Measurements from ENCODE around the gene CACNA1H. TPM values are rescaled to one million over a fixed set of nuclear protein-coding genes. Genes with fewer than 3 reads are reported as not detected.

The CACNA1H gene
- total RNA-seq, 1 donor from 2014 or later: 0.02 TPM

- H3K4me3 Mint-ChIP-seq: no peak overlapping the region
- H3K36me3 Mint-ChIP-seq (ENCODE audit: low read depth): no peaks in the 10 kb centered on the region
- intact Hi-C loops (cut with micrococcal nuclease): no loop called here
- no peaks in the 10 kb centered on the region for H3K9me3 Mint-ChIP-seq
- no peak for TF ChIP-seq CTCF (IDR thresholded peaks at IDR 0.05)
- H3K27me3 Mint-ChIP-seq: peaks cover 16% of the 10 kb centered on the region
- H3K4me1 Mint-ChIP-seq: peaks cover 5% of the 10 kb centered on the region
- DNase-seq (no peak), ATAC-seq (ENCODE audit: low read depth) (no peak)
- ChIA-PET CTCF (no interaction called here), POLR2A (no interaction called here)
- no peak overlapping the region for H3K27ac Mint-ChIP-seq
These were observed 104.0 kb downstream of the CACNA1H start for GRCh38 chr16:1256874-1257322.

GRCh38 chr16:1257561-1258224, 104.8 kb downstream of the CACNA1H start:
- CTCF ChIA-PET: no interaction called here
- no peak for TF ChIP-seq CTCF (IDR thresholded peaks at IDR 0.05)
- H3K36me3 Mint-ChIP-seq (ENCODE audit: low read depth): no peaks in the 10 kb centered on the region
- no peak overlapping the region for H3K4me3 Mint-ChIP-seq
- H3K9me3 Mint-ChIP-seq: no peaks in the 10 kb centered on the region
- DNase-seq: no peak
- POLR2A ChIA-PET: interaction anchor here (0.6 kb wide), 1 partner anchor 24 kb away, joined by 4 read pairs; no protein-coding TSS in a partner anchor
- H3K27ac Mint-ChIP-seq: no peak overlapping the region
- H3K4me1 Mint-ChIP-seq: peaks cover 5% of the 10 kb centered on the region
- H3K27me3 Mint-ChIP-seq: peaks cover 21% of the 10 kb centered on the region
- intact Hi-C loops (cut with micrococcal nuclease): no loop called here
- no peak for ATAC-seq (ENCODE audit: low read depth)

- POLR2A ChIA-PET: interaction anchor here (0.6 kb wide), 1 partner anchor 25 kb away, joined by 4 read pairs; no protein-coding TSS in a partner anchor
These were observed 105.3 kb downstream of the CACNA1H start for GRCh38 chr16:1258225-1258600.

GRCh38 chr16:1258906-1259759, 106.2 kb downstream of the CACNA1H start:
- peaks cover 21% of the 10 kb centered on the region for H3K27me3 Mint-ChIP-seq
- no peak overlapping the region for H3K27ac Mint-ChIP-seq
- ChIA-PET CTCF (no interaction called here), POLR2A (interaction anchor here (0.6 kb wide), 1 partner anchor 480 kb away, joined by 4 read pairs; no protein-coding TSS in a partner anchor)
- intact Hi-C loops (cut with micrococcal nuclease): no loop called here
- peaks cover 5% of the 10 kb centered on the region for H3K4me1 Mint-ChIP-seq
- DNase-seq (no peak), ATAC-seq (ENCODE audit: low read depth) (no peak)
- H3K4me3 Mint-ChIP-seq: peak overlapping the region; percentile 44
- H3K9me3 Mint-ChIP-seq: no peaks in the 10 kb centered on the region
- TF ChIP-seq CTCF (IDR thresholded peaks at IDR 0.05): no peak
- H3K36me3 Mint-ChIP-seq (ENCODE audit: low read depth): no peaks in the 10 kb centered on the region

More at GRCh38 chr16:1258225-1258600, 105.3 kb downstream of the CACNA1H start:
- intact Hi-C loops (cut with micrococcal nuclease): no loop called here
- peaks cover 21% of the 10 kb centered on the region for H3K27me3 Mint-ChIP-seq
- H3K36me3 Mint-ChIP-seq (ENCODE audit: low read depth): no peaks in the 10 kb centered on the region
- ATAC-seq (ENCODE audit: low read depth) (no peak), DNase-seq (no peak)
- H3K4me3 Mint-ChIP-seq: no peak overlapping the region
- no peak overlapping the region for H3K27ac Mint-ChIP-seq
- H3K4me1 Mint-ChIP-seq: peaks cover 5% of the 10 kb centered on the region
- TF ChIP-seq CTCF (IDR thresholded peaks at IDR 0.05): no peak
- CTCF ChIA-PET: no interaction called here
- no peaks in the 10 kb centered on the region for H3K9me3 Mint-ChIP-seq

GRCh38 chr16:1259760-1260068, 106.8 kb downstream of the CACNA1H start:
- H3K4me3 Mint-ChIP-seq: no peak overlapping the region
- H3K36me3 Mint-ChIP-seq (ENCODE audit: low read depth): no peaks in the 10 kb centered on the region
- peaks cover 5% of the 10 kb centered on the region for H3K4me1 Mint-ChIP-seq
- ATAC-seq (ENCODE audit: low read depth) (no peak), DNase-seq (no peak)
- no peak for TF ChIP-seq CTCF (IDR thresholded peaks at IDR 0.05)
- H3K9me3 Mint-ChIP-seq: no peaks in the 10 kb centered on the region
- no peak overlapping the region for H3K27ac Mint-ChIP-seq
- CTCF ChIA-PET: no interaction called here
- intact Hi-C loops (cut with micrococcal nuclease): no loop called here
- H3K27me3 Mint-ChIP-seq: peaks cover 21% of the 10 kb centered on the region
- POLR2A ChIA-PET: no interaction called here
